Activated T-helper 1 cell treated with anti-CD3 and anti-CD28 coated beads, Interleukin-12 subunit alpha, Interleukin-12 subunit beta, Interleukin-2, Interleukin-4 antibody, amounts not matched to agents 30 ng/mL and 10 ng/mL and 1 ng/mL, durations not matched to agents 14 hours and 24 hours and 36 hours (primary cell): ENCODE data around the gene HDAC7. TPM values are rescaled to one million over a fixed set of nuclear protein-coding genes. Genes with fewer than 3 reads are reported as not detected.
A peak's percentile ranks its signal among the peaks of the same experiment; 100 is the strongest.
"Not testable (repeated sequence)": the region's sequence is repeated elsewhere in the genome, so short reads cannot be mapped to it uniquely, and the experiment has no call there.

Experiments used
- DNase-seq: peaks from one replicate; pipeline ENCODE4 v3.0.0; 2021; ENCODE audit warnings: low spot score
- H3K27ac Mint-ChIP-seq: one replicate; pipeline ENCODE4 v1.8.0; 2021; ENCODE audit warnings: mild to moderate bottlenecking, mixed read lengths
- H3K27me3 Mint-ChIP-seq: one replicate; pipeline ENCODE4 v1.8.0; 2022; ENCODE audit warnings: mild to moderate bottlenecking, moderate library complexity, mixed read lengths; ENCODE audit not compliant: insufficient read depth
- H3K36me3 Mint-ChIP-seq: one replicate; pipeline ENCODE4 v1.8.0; 2021; ENCODE audit warnings: low read depth, mixed read lengths
- H3K4me1 Mint-ChIP-seq: one replicate; pipeline ENCODE4 v1.8.0; 2021; ENCODE audit warnings: low read depth, mixed read lengths
- H3K4me3 Mint-ChIP-seq: one replicate; pipeline ENCODE4 v1.8.0; 2021; ENCODE audit warnings: mild to moderate bottlenecking, moderate library complexity, mixed read lengths
- H3K9me3 Mint-ChIP-seq: one replicate; pipeline ENCODE4 v1.8.0; 2021; ENCODE audit warnings: mixed read lengths
- intact Hi-C: fragments of 100-400 bp; cut with micrococcal nuclease; formaldehyde crosslinking; loops from one replicate; pipeline ENCODE4 v1.15.1; 2024
- total RNA-seq: library from RNA; stranded (reverse); gene quantifications from 2 replicates; pipeline ENCODE4 v1.2.3, GENCODE V29; 2022

The HDAC7 gene
- total RNA-seq, 1 donor from 2014 or later, result 466 TPM

- Mint-ChIP-seq H3K9me3 (peaks cover 3% of the 10 kb centered on the region), H3K4me3 (peak overlapping the region; percentile 96), H3K27me3 (no peaks in the 10 kb centered on the region), H3K36me3 (peaks cover 67% of the 10 kb centered on the region), H3K4me1 (peaks cover 92% of the 10 kb centered on the region), H3K27ac (peak overlapping the region; percentile 98)
- DNase-seq, result peak; percentile 92
- intact Hi-C loops, result loop anchor here (1.0 to 10.0 kb wide), 9 partner anchors 19 to 1598 kb away; partner anchors contain the start of genes RPAP3 and VDR
Observed at GRCh38 chr12:47812797-47813510, 6.7 kb downstream of the HDAC7 start.

DNA sequence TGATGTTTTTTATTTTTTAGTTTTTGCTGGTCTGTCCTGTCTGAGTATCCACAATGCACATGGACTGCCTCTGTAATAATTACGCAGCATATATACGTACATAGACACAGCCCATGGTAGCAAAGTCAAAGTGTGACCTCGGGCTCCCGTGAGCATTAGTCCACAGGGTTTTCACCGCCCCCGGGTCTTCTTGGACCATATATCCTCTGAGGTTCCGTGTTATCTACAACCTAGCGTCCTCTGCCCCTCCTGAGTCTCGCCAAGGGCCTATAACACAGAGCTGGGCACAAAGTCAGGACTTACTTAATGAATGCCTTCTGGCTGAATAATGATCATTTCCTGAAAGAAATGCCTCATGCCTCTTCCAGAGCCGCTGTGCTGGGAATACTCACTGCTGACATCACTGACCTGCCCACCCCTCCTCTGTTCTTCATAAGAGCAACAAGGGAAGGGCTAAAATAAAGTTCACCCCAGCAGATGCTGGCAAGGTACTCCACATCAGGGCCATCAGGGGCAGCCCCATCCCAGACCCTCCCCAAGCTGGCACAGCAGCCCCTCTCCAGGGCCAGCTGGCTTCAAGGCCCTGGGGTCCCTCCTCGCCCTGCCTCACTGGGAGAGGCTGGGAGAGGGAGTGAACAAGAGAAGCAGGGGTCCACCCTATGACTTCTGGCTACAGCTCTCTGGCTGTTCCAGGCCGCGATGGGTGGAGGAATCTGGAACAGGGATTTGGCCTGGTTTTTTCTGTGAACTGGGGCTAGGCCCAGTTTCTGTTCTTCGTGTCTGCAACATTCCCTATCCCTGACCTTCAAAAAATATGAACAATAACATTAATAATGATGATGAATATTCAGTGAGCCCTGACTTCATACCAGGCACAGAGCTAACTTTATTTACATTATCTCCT lies 7.9 kb downstream of the HDAC7 start:
- Mint-ChIP-seq H3K27ac (peak overlapping the region; percentile 98), H3K4me1 (peaks cover 92% of the 10 kb centered on the region), H3K9me3 (peaks cover 3% of the 10 kb centered on the region), H3K4me3 (peak overlapping the region; percentile 96), H3K36me3 (peaks cover 63% of the 10 kb centered on the region), H3K27me3 (no peaks in the 10 kb centered on the region)
- intact Hi-C loops, result loop anchor here (5.0 to 10.0 kb wide), 4 partner anchors 417 to 1597 kb away; no protein-coding TSS in a partner anchor
- no peak for DNase-seq

- peaks cover 3% of the 10 kb centered on the region for H3K9me3 Mint-ChIP-seq
- H3K36me3 Mint-ChIP-seq, result peaks cover 61% of the 10 kb centered on the region
- H3K27me3 Mint-ChIP-seq, result no peaks in the 10 kb centered on the region
- intact Hi-C loops, result loop anchor here (5.0 to 10.0 kb wide), 4 partner anchors 416 to 1596 kb away; no protein-coding TSS in a partner anchor
- no peak for DNase-seq
- H3K4me1 Mint-ChIP-seq, result peaks cover 92% of the 10 kb centered on the region
- peak overlapping the region; percentile 96 for H3K4me3 Mint-ChIP-seq
- H3K27ac Mint-ChIP-seq, result peak overlapping the region; percentile 98
Observed at GRCh38 chr12:47811072-47811396, 8.7 kb downstream of the HDAC7 start.

GRCh38 chr12:47809518-47809917 lies 10.2 kb downstream of the HDAC7 start:
- H3K9me3 Mint-ChIP-seq, H3K27me3 Mint-ChIP-seq, DNase-seq: not testable (repeated sequence)
- intact Hi-C loops, result loop anchor here (2.0 kb wide), 1 partner anchor 347 kb away; the partner anchor contains the start of gene ASB8
- peaks cover 62% of the 10 kb centered on the region for H3K36me3 Mint-ChIP-seq
- H3K4me1 Mint-ChIP-seq, result peaks cover 96% of the 10 kb centered on the region
- peak overlapping the region; percentile 98 for H3K27ac Mint-ChIP-seq
- peak overlapping the region; percentile 40 for H3K4me3 Mint-ChIP-seq

GRCh38 chr12:47808574-47809365 lies 10.9 kb downstream of the HDAC7 start:
- Mint-ChIP-seq H3K4me3 (peak overlapping the region; percentile 78), H3K27ac (peak overlapping the region; percentile 98), H3K27me3 (no peaks in the 10 kb centered on the region), H3K9me3 (no peaks in the 10 kb centered on the region), H3K4me1 (peaks cover 96% of the 10 kb centered on the region), H3K36me3 (peaks cover 62% of the 10 kb centered on the region)
- peak; percentile 57 for DNase-seq
- intact Hi-C loops, result loop anchor here (1.0 to 2.0 kb wide), 6 partner anchors 11 to 348 kb away; partner anchors contain the start of genes ASB8, HDAC7 and SLC48A1

GRCh38 chr12:47808050-47808449 lies 11.7 kb downstream of the HDAC7 start:
- intact Hi-C loops, result loop anchor here (1.0 to 2.0 kb wide), 6 partner anchors 11 to 349 kb away; partner anchors contain the start of genes ASB8, HDAC7 and SLC48A1
- Mint-ChIP-seq H3K9me3 (no peaks in the 10 kb centered on the region), H3K27me3 (no peaks in the 10 kb centered on the region), H3K36me3 (peaks cover 62% of the 10 kb centered on the region), H3K4me1 (peaks cover 96% of the 10 kb centered on the region), H3K27ac (peak overlapping the region; percentile 98), H3K4me3 (peak overlapping the region; percentile 78)
- DNase-seq, result peak; percentile 83

- peaks cover 98% of the 10 kb centered on the region for H3K4me1 Mint-ChIP-seq
- no peak for DNase-seq
Observed at GRCh38 chr12:47807338-47807737, 12.4 kb downstream of the HDAC7 start.

GRCh38 chr12:47805417-47805816 lies 14.3 kb downstream of the HDAC7 start:
- H3K4me1 Mint-ChIP-seq, result peaks cover 96% of the 10 kb centered on the region
- H3K27me3 Mint-ChIP-seq, result no peaks in the 10 kb centered on the region
- H3K9me3 Mint-ChIP-seq, result no peaks in the 10 kb centered on the region
- H3K4me3 Mint-ChIP-seq, result peak overlapping the region; percentile 79
- peaks cover 60% of the 10 kb centered on the region for H3K36me3 Mint-ChIP-seq
- peak overlapping the region; percentile 98 for H3K27ac Mint-ChIP-seq
- no peak for DNase-seq
- intact Hi-C loops, result no loop called here

More at GRCh38 chr12:47807338-47807737, 12.4 kb downstream of the HDAC7 start:
- Mint-ChIP-seq H3K27me3 (no peaks in the 10 kb centered on the region), H3K9me3 (no peaks in the 10 kb centered on the region), H3K4me3 (peak overlapping the region; percentile 78), H3K27ac (peak overlapping the region; percentile 98), H3K36me3 (peaks cover 63% of the 10 kb centered on the region)
- intact Hi-C loops, result loop anchor here (2.0 kb wide), 1 partner anchor 29 kb away; no protein-coding TSS in a partner anchor

GRCh38 chr12:47804171-47804570 lies 15.5 kb downstream of the HDAC7 start:
- H3K27ac Mint-ChIP-seq, result peak overlapping the region; percentile 98
- intact Hi-C loops, result no loop called here
- DNase-seq, result no peak
- H3K36me3 Mint-ChIP-seq, result peaks cover 59% of the 10 kb centered on the region
- no peaks in the 10 kb centered on the region for H3K27me3 Mint-ChIP-seq
- H3K9me3 Mint-ChIP-seq, result no peaks in the 10 kb centered on the region
- peak overlapping the region; percentile 79 for H3K4me3 Mint-ChIP-seq
- H3K4me1 Mint-ChIP-seq, result peaks cover 95% of the 10 kb centered on the region

GRCh38 chr12:47803191-47803875 lies 16.4 kb downstream of the HDAC7 start:
- Mint-ChIP-seq H3K36me3 (peaks cover 61% of the 10 kb centered on the region), H3K4me3 (peak overlapping the region; percentile 78), H3K27ac (peak overlapping the region; percentile 98), H3K4me1 (peaks cover 89% of the 10 kb centered on the region), H3K9me3 (no peaks in the 10 kb centered on the region), H3K27me3 (no peaks in the 10 kb centered on the region)
- intact Hi-C loops, result loop anchor here (2.0 kb wide), 2 partner anchors 15 to 19 kb away; partner anchors contain the start of gene HDAC7
- DNase-seq, result no peak

DNA sequence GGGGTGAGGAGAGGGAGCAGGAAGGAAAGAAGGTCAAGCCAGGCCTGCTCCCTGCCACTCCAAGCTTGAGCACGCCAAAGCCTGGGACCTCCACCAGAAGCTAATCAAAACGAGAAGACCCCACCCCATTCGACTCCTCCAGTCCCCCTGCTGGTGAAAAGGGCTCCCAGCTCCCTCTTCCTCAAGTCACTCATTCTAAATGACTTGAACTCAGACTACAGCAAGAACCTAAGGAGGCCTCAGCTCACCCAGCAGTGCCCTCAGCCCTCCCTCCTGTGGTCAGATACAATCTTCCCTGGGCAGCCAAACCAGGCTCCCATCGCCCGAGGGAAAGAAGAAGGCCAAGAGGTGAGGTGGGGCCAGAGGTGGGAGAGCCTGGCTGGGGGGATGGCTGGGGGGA lies 17.4 kb downstream of the HDAC7 start:
- peak overlapping the region; percentile 78 for H3K4me3 Mint-ChIP-seq
- no peak for DNase-seq
- peaks cover 79% of the 10 kb centered on the region for H3K4me1 Mint-ChIP-seq
- intact Hi-C loops, result loop anchor here (1.0 to 2.0 kb wide), 3 partner anchors 16 to 35 kb away; partner anchors contain the start of gene HDAC7
- peak overlapping the region; percentile 98 for H3K27ac Mint-ChIP-seq
- H3K27me3 Mint-ChIP-seq, result no peaks in the 10 kb centered on the region
- H3K9me3 Mint-ChIP-seq, result no peaks in the 10 kb centered on the region
- H3K36me3 Mint-ChIP-seq, result peaks cover 61% of the 10 kb centered on the region
